ENCODE results near the gene EOGT. TPM values are rescaled to one million over a fixed set of nuclear protein-coding genes. Genes with fewer than 3 reads are reported as not detected.

The EOGT gene
- total and polyA plus RNA-seq, 2 experiments from 2014 or later = 31.6 to 47.7 TPM

GRCh38 chr3:69014022-69014580, 617 bp upstream of the EOGT start:
- Histone ChIP-seq H3K27me3 (replicated peaks; ENCODE audit: insufficient read depth) (no peaks in the 10 kb centered on the region), H3K79me2 (ENCODE audit: insufficient read depth) (peaks cover 59% of the 10 kb centered on the region), H3K36me3 (ENCODE audit: low read depth) (peaks cover 18% of the 10 kb centered on the region), H3K9ac (peak overlapping the region; percentile 95), H3K9me2 (ENCODE audit: insufficient read depth) (no peaks in the 10 kb centered on the region), H3K27ac (peak overlapping the region; percentile 95), H3K4me1 (ENCODE audit: insufficient read depth) (peaks cover 45% of the 10 kb centered on the region), H2AFZ (peak overlapping the region; percentile 73), H3K9me3 (ENCODE audit: low read depth) (no peaks in the 10 kb centered on the region), H3K4me3 (peak overlapping the region; percentile 81), H3K4me2 (ENCODE audit: unreplicated experiment) (peak overlapping the region; percentile 93), H4K20me1 (ENCODE audit: insufficient read depth) (no peaks in the 10 kb centered on the region), H3F3A (ENCODE audit: insufficient read depth) (peaks cover 60% of the 10 kb centered on the region)
- in situ Hi-C loops (cut with MboI) = no loop called here
- TF ChIP-seq EZH2phosphoT487 (IDR thresholded peaks at IDR 0.05; ENCODE audit: insufficient read depth, low read depth) (no peak), EZH2 (IDR thresholded peaks at IDR 0.05; ENCODE audit: insufficient read depth, poor library complexity, severe bottlenecking) (no peak)
- DNase-seq = peak; percentile 24
- WGBS, 2 experiments (ENCODE audit: low coverage in 1 of 2, low lambda C conversion rate in 2 of 2, missing lambda C conversion rate in 2 of 2) = 8 to 9% methylated on average over 11 of the region's 11 CpGs

- Histone ChIP-seq H4K20me1 (ENCODE audit: insufficient read depth) (no peaks in the 10 kb centered on the region), H3F3A (ENCODE audit: insufficient read depth) (peaks cover 64% of the 10 kb centered on the region), H3K27me3 (replicated peaks; ENCODE audit: insufficient read depth) (no peaks in the 10 kb centered on the region), H3K9me2 (ENCODE audit: insufficient read depth) (no peaks in the 10 kb centered on the region), H3K79me2 (ENCODE audit: insufficient read depth) (peaks cover 59% of the 10 kb centered on the region), H3K36me3 (ENCODE audit: low read depth) (peaks cover 18% of the 10 kb centered on the region), H2AFZ (peak overlapping the region; percentile 73), H3K4me2 (ENCODE audit: unreplicated experiment) (peak overlapping the region; percentile 93), H3K9ac (peak overlapping the region; percentile 95), H3K9me3 (ENCODE audit: low read depth) (no peaks in the 10 kb centered on the region), H3K4me3 (peak overlapping the region; percentile 81), H3K4me1 (ENCODE audit: insufficient read depth) (peaks cover 52% of the 10 kb centered on the region), H3K27ac (peak overlapping the region; percentile 95)
- WGBS, 2 experiments (ENCODE audit: low coverage in 1 of 2, low lambda C conversion rate in 2 of 2, missing lambda C conversion rate in 2 of 2) = 2% methylated on average over 35 to 36 of the region's 36 CpGs
- in situ Hi-C loops (cut with MboI) = no loop called here
- peak; percentile 78 for DNase-seq
- TF ChIP-seq EZH2 (IDR thresholded peaks at IDR 0.05; ENCODE audit: insufficient read depth, poor library complexity, severe bottlenecking) (no peak), EZH2phosphoT487 (IDR thresholded peaks at IDR 0.05; ENCODE audit: insufficient read depth, low read depth) (no peak)
Observed at GRCh38 chr3:69012800-69013252, 658 bp downstream of the EOGT start.

GRCh38 chr3:69012100-69012799, 1.2 kb downstream of the EOGT start:
- H3K4me1 ChIP-seq (ENCODE audit: insufficient read depth) = peaks cover 52% of the 10 kb centered on the region
- H3K9me3 ChIP-seq (ENCODE audit: low read depth) = no peaks in the 10 kb centered on the region
- H3K4me3 ChIP-seq = peak overlapping the region; percentile 81
- peaks cover 61% of the 10 kb centered on the region for H3F3A ChIP-seq (ENCODE audit: insufficient read depth)
- no peaks in the 10 kb centered on the region for H3K27me3 ChIP-seq (replicated peaks; ENCODE audit: insufficient read depth)
- WGBS, 2 experiments (ENCODE audit: low coverage in 1 of 2, low lambda C conversion rate in 2 of 2, missing lambda C conversion rate in 2 of 2) = 8 to 9% methylated on average over 22 of the region's 22 CpGs
- H3K9me2 ChIP-seq (ENCODE audit: insufficient read depth) = no peaks in the 10 kb centered on the region
- H3K4me2 ChIP-seq (ENCODE audit: unreplicated experiment) = peak overlapping the region; percentile 93
- peaks cover 18% of the 10 kb centered on the region for H3K36me3 ChIP-seq (ENCODE audit: low read depth)
- peak overlapping the region; percentile 73 for H2AFZ ChIP-seq
- H3K79me2 ChIP-seq (ENCODE audit: insufficient read depth) = peaks cover 58% of the 10 kb centered on the region
- TF ChIP-seq EZH2 (IDR thresholded peaks at IDR 0.05; ENCODE audit: insufficient read depth, poor library complexity, severe bottlenecking) (no peak), EZH2phosphoT487 (IDR thresholded peaks at IDR 0.05; ENCODE audit: insufficient read depth, low read depth) (no peak)
- peak; percentile 81 for DNase-seq
- H3K27ac ChIP-seq = peak overlapping the region; percentile 95
- in situ Hi-C loops (cut with MboI) = no loop called here
- H4K20me1 ChIP-seq (ENCODE audit: insufficient read depth) = no peaks in the 10 kb centered on the region
- peak overlapping the region; percentile 95 for H3K9ac ChIP-seq

- Histone ChIP-seq H3K9me3 (ENCODE audit: low read depth) (no peaks in the 10 kb centered on the region), H3K4me3 (peak overlapping the region; percentile 81), H4K20me1 (ENCODE audit: insufficient read depth) (no peaks in the 10 kb centered on the region), H3K4me2 (ENCODE audit: unreplicated experiment) (peak overlapping the region; percentile 93), H3K36me3 (ENCODE audit: low read depth) (peaks cover 28% of the 10 kb centered on the region), H3K27me3 (replicated peaks; ENCODE audit: insufficient read depth) (no peaks in the 10 kb centered on the region), H3F3A (ENCODE audit: insufficient read depth) (peaks cover 55% of the 10 kb centered on the region), H3K9me2 (ENCODE audit: insufficient read depth) (no peaks in the 10 kb centered on the region), H3K9ac (peak overlapping the region; percentile 95), H3K27ac (peak overlapping the region; percentile 95), H2AFZ (no peak overlapping the region), H3K79me2 (ENCODE audit: insufficient read depth) (peaks cover 56% of the 10 kb centered on the region), H3K4me1 (ENCODE audit: insufficient read depth) (peaks cover 52% of the 10 kb centered on the region)
- 94 to 97% methylated on average over 7 to 8 of the region's 8 CpGs for WGBS, 2 experiments (ENCODE audit: low coverage in 1 of 2, low lambda C conversion rate in 2 of 2, missing lambda C conversion rate in 2 of 2)
- DNase-seq = peak; percentile 65
- no peak for TF ChIP-seq EZH2 (IDR thresholded peaks at IDR 0.05; ENCODE audit: insufficient read depth, poor library complexity, severe bottlenecking)
- no peak for TF ChIP-seq EZH2phosphoT487 (IDR thresholded peaks at IDR 0.05; ENCODE audit: insufficient read depth, low read depth)
- in situ Hi-C loops (cut with MboI) = no loop called here
Observed at GRCh38 chr3:69011096-69011730, 2.3 kb downstream of the EOGT start.

Measured in GM23248 (cell line).